ENCODE measurements around the gene CTNNA1. TPM values are rescaled to one million over a fixed set of nuclear protein-coding genes. Genes with fewer than 3 reads are reported as not detected.
"Not testable (repeated sequence)": the region's sequence is repeated elsewhere in the genome, so short reads cannot be mapped to it uniquely, and the experiment has no call there.

CTNNA1 gene
- total RNA-seq, 2 experiments from 2014 or later: 78.8 to 86.7 TPM

GRCh38 chr5:138834853-138835252, 81.6 kb downstream of the CTNNA1 start:
- H3K27me3 Mint-ChIP-seq; H3K36me3 Mint-ChIP-seq (ENCODE audit: low read depth); H3K27ac Mint-ChIP-seq; ATAC-seq; DNase-seq; H3K4me3 Mint-ChIP-seq; POLR2A ChIA-PET; H3K9me3 Mint-ChIP-seq (ENCODE audit: low read depth); H3K4me1 Mint-ChIP-seq; intact Hi-C loops (cut with DNase I, micrococcal nuclease): not testable (repeated sequence)
- CTCF ChIA-PET: interaction anchor here (1.2 to 3.2 kb wide), 2 partner anchors 9 to 45 kb away, joined by 3 to 17 read pairs; no protein-coding TSS in a partner anchor

GRCh38 chr5:138837160-138837559, 83.9 kb downstream of the CTNNA1 start:
- H3K9me3 Mint-ChIP-seq (ENCODE audit: low read depth): no peaks in the 10 kb centered on the region
- H3K27ac Mint-ChIP-seq: no peak overlapping the region
- ATAC-seq (no peak), DNase-seq (no peak)
- H3K27me3 Mint-ChIP-seq: no peaks in the 10 kb centered on the region
- H3K36me3 Mint-ChIP-seq (ENCODE audit: low read depth): no peaks in the 10 kb centered on the region
- ChIA-PET CTCF (no interaction called here), POLR2A (no interaction called here)
- no peak overlapping the region for H3K4me3 Mint-ChIP-seq
- peaks cover 2% of the 10 kb centered on the region for H3K4me1 Mint-ChIP-seq
- intact Hi-C loops (cut with DNase I, micrococcal nuclease): no loop called here

GRCh38 chr5:138840103-138840502, 86.9 kb downstream of the CTNNA1 start:
- POLR2A ChIA-PET: no interaction called here
- CTCF ChIA-PET: interaction anchor here (0.6 to 1.3 kb wide), 2 partner anchors 11 to 640 kb away, joined by 3 to 4 read pairs; no protein-coding TSS in a partner anchor
- intact Hi-C loops (cut with DNase I, micrococcal nuclease): no loop called here

GRCh38 chr5:138841531-138841930, 88.3 kb downstream of the CTNNA1 start:
- Mint-ChIP-seq H3K27ac (no peak overlapping the region), H3K9me3 (ENCODE audit: low read depth) (no peaks in the 10 kb centered on the region), H3K27me3 (no peaks in the 10 kb centered on the region), H3K4me3 (no peak overlapping the region), H3K4me1 (peaks cover 3% of the 10 kb centered on the region), H3K36me3 (ENCODE audit: low read depth) (no peaks in the 10 kb centered on the region)
- ATAC-seq (no peak), DNase-seq (no peak)
- ChIA-PET CTCF (interaction anchor here (0.6 kb wide), 1 partner anchor 45 kb away, joined by 3 read pairs; no protein-coding TSS in a partner anchor), POLR2A (no interaction called here)
- intact Hi-C loops (cut with DNase I, micrococcal nuclease): no loop called here

More at GRCh38 chr5:138840103-138840502, 86.9 kb downstream of the CTNNA1 start:
- no peak for DNase-seq
- Mint-ChIP-seq H3K36me3 (ENCODE audit: low read depth) (no peaks in the 10 kb centered on the region), H3K9me3 (ENCODE audit: low read depth) (no peaks in the 10 kb centered on the region), H3K27ac (no peak overlapping the region), H3K27me3 (no peaks in the 10 kb centered on the region), H3K4me1 (peaks cover 3% of the 10 kb centered on the region), H3K4me3 (no peak overlapping the region)
- ATAC-seq: no peak

- intact Hi-C loops (cut with DNase I, micrococcal nuclease): no loop called here
- peaks cover 3% of the 10 kb centered on the region for H3K4me1 Mint-ChIP-seq
- H3K27ac Mint-ChIP-seq: no peak overlapping the region
- H3K36me3 Mint-ChIP-seq (ENCODE audit: low read depth): no peaks in the 10 kb centered on the region
- CTCF ChIA-PET: interaction anchor here (0.6 kb wide), 1 partner anchor 35 kb away, joined by 3 read pairs; no protein-coding TSS in a partner anchor
- no peaks in the 10 kb centered on the region for H3K9me3 Mint-ChIP-seq (ENCODE audit: low read depth)
- H3K4me3 Mint-ChIP-seq: no peak overlapping the region
- POLR2A ChIA-PET: no interaction called here
- no peaks in the 10 kb centered on the region for H3K27me3 Mint-ChIP-seq
- no peak for DNase-seq
- ATAC-seq: no peak
Observed at GRCh38 chr5:138843316-138844124, 90.3 kb downstream of the CTNNA1 start.

- ATAC-seq (no peak), DNase-seq (no peak)
- CTCF ChIA-PET: interaction anchor here (0.6 kb wide), 1 partner anchor 35 kb away, joined by 3 read pairs; no protein-coding TSS in a partner anchor
- POLR2A ChIA-PET: no interaction called here
- Mint-ChIP-seq H3K27ac (no peak overlapping the region), H3K27me3 (no peaks in the 10 kb centered on the region), H3K9me3 (ENCODE audit: low read depth) (no peaks in the 10 kb centered on the region), H3K4me1 (peaks cover 3% of the 10 kb centered on the region), H3K36me3 (ENCODE audit: low read depth) (no peaks in the 10 kb centered on the region), H3K4me3 (no peak overlapping the region)
- intact Hi-C loops (cut with DNase I, micrococcal nuclease): no loop called here
Observed at GRCh38 chr5:138844125-138844461, 90.9 kb downstream of the CTNNA1 start.

- H3K27ac Mint-ChIP-seq: no peak overlapping the region
- intact Hi-C loops (cut with DNase I, micrococcal nuclease): no loop called here
- H3K9me3 Mint-ChIP-seq (ENCODE audit: low read depth): no peaks in the 10 kb centered on the region
- no peak overlapping the region for H3K4me3 Mint-ChIP-seq
- peaks cover 3% of the 10 kb centered on the region for H3K4me1 Mint-ChIP-seq
- ChIA-PET CTCF (no interaction called here), POLR2A (interaction anchor here (0.5 kb wide), 1 partner anchor 56 kb away, joined by 3 read pairs; no protein-coding TSS in a partner anchor)
- ATAC-seq (no peak), DNase-seq (no peak)
- no peaks in the 10 kb centered on the region for H3K36me3 Mint-ChIP-seq (ENCODE audit: low read depth)
- no peaks in the 10 kb centered on the region for H3K27me3 Mint-ChIP-seq
Observed at GRCh38 chr5:138844812-138845513, 91.7 kb downstream of the CTNNA1 start.

- ChIA-PET CTCF (no interaction called here), POLR2A (no interaction called here)
- Mint-ChIP-seq H3K27me3 (no peaks in the 10 kb centered on the region), H3K36me3 (ENCODE audit: low read depth) (no peaks in the 10 kb centered on the region), H3K4me1 (peaks cover 11% of the 10 kb centered on the region), H3K27ac (no peak overlapping the region), H3K4me3 (no peak overlapping the region), H3K9me3 (ENCODE audit: low read depth) (no peaks in the 10 kb centered on the region)
- no peak for DNase-seq
- no peak for ATAC-seq
- intact Hi-C loops (cut with DNase I, micrococcal nuclease): no loop called here
Observed at GRCh38 chr5:138849439-138849838, 96.2 kb downstream of the CTNNA1 start.

- Mint-ChIP-seq H3K27me3 (no peaks in the 10 kb centered on the region), H3K36me3 (ENCODE audit: low read depth) (no peaks in the 10 kb centered on the region), H3K9me3 (ENCODE audit: low read depth) (no peaks in the 10 kb centered on the region), H3K27ac (no peak overlapping the region), H3K4me3 (no peak overlapping the region), H3K4me1 (peaks cover 11% of the 10 kb centered on the region)
- CTCF ChIA-PET: no interaction called here
- ATAC-seq (no peak), DNase-seq (no peak)
- POLR2A ChIA-PET: no interaction called here
- intact Hi-C loops (cut with DNase I, micrococcal nuclease): no loop called here
Observed at GRCh38 chr5:138849882-138850281, 96.7 kb downstream of the CTNNA1 start.

GRCh38 chr5:138850865-138851435, 97.7 kb downstream of the CTNNA1 start:
- intact Hi-C loops (cut with DNase I, micrococcal nuclease): no loop called here
- Mint-ChIP-seq H3K27ac (no peak overlapping the region), H3K36me3 (ENCODE audit: low read depth) (no peaks in the 10 kb centered on the region), H3K27me3 (no peaks in the 10 kb centered on the region), H3K4me3 (no peak overlapping the region), H3K4me1 (peaks cover 11% of the 10 kb centered on the region), H3K9me3 (ENCODE audit: low read depth) (no peaks in the 10 kb centered on the region)
- CTCF ChIA-PET: interaction anchor here (0.8 to 1.3 kb wide), 3 partner anchors 11 to 397 kb away, joined by 3 to 5 read pairs (median 4); no protein-coding TSS in a partner anchor
- DNase-seq: no peak
- POLR2A ChIA-PET: no interaction called here
- no peak for ATAC-seq

GRCh38 chr5:138853132-138853531, 99.9 kb downstream of the CTNNA1 start:
- POLR2A ChIA-PET: no interaction called here
- no peaks in the 10 kb centered on the region for H3K9me3 Mint-ChIP-seq (ENCODE audit: low read depth)
- no peaks in the 10 kb centered on the region for H3K27me3 Mint-ChIP-seq
- intact Hi-C loops (cut with DNase I, micrococcal nuclease): no loop called here
- H3K4me3 Mint-ChIP-seq: no peak overlapping the region
- no peak overlapping the region for H3K27ac Mint-ChIP-seq
- H3K4me1 Mint-ChIP-seq: peaks cover 11% of the 10 kb centered on the region
- no peak for ATAC-seq
- DNase-seq: no peak
- CTCF ChIA-PET: no interaction called here
- no peaks in the 10 kb centered on the region for H3K36me3 Mint-ChIP-seq (ENCODE audit: low read depth)

All from activated CD4-positive, alpha-beta T cell treated with anti-CD3 and anti-CD28 coated beads for 36 hours (primary cell).